ENCODE results near the gene ARID1B. TPM values are rescaled to one million over a fixed set of nuclear protein-coding genes. Genes with fewer than 3 reads are reported as not detected.

ARID1B gene
- total RNA-seq, 2 donors from 2014 or later, result 43.9 to 44.6 TPM

DNA sequence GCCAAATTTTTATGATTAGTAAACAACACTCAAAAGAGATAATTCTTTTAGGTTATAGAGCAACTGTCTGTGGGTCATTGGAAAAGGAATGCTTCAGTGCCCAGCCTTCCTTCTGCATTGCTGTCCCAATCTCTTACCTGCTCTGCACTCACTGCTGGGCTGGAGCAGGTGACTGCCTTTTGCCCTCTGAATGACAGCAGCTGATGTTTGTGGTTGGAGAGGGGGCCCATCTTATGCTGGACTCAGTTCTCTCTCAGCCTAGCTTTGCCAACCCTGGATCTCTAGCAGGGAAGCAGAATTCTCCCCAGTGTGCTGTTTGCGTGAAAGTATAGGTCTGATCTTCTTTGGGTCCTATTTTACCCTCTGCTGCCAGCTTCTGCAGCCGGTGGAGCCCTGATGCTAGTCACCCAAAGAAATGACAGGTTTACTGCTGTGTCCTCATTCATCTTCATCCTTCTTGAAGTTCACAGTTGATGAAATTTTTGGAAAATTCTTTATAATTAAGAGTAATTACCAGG lies 193.5 kb downstream of the ARID1B start:
- no peak for TF ChIP-seq CTCF (IDR thresholded peaks at IDR 0.05)
- no peak overlapping the region for H3K27ac ChIP-seq
- H3K27me3 ChIP-seq, result no peaks in the 10 kb centered on the region
- no peaks in the 10 kb centered on the region for H3K9me3 ChIP-seq
- DNase-seq (ENCODE audit: low spot score), result no peak
- H3K4me1 ChIP-seq, result peaks cover 0 to 57% of the 10 kb centered on the region in 2 donors
- no peaks in the 10 kb centered on the region for H3K36me3 ChIP-seq
- H3K4me3 ChIP-seq, result no peak overlapping the region

GRCh38 chr6:156971153-156971885 lies 194.1 kb downstream of the ARID1B start:
- Histone ChIP-seq H3K4me3 (no peak overlapping the region), H3K9me3 (no peaks in the 10 kb centered on the region), H3K27me3 (no peaks in the 10 kb centered on the region), H3K36me3 (no peaks in the 10 kb centered on the region), H3K4me1 (peaks cover 0 to 64% of the 10 kb centered on the region in 2 donors), H3K27ac (no peak overlapping the region)
- TF ChIP-seq CTCF (IDR thresholded peaks at IDR 0.05), result no peak
- DNase-seq (ENCODE audit: low spot score), result no peak

DNA sequence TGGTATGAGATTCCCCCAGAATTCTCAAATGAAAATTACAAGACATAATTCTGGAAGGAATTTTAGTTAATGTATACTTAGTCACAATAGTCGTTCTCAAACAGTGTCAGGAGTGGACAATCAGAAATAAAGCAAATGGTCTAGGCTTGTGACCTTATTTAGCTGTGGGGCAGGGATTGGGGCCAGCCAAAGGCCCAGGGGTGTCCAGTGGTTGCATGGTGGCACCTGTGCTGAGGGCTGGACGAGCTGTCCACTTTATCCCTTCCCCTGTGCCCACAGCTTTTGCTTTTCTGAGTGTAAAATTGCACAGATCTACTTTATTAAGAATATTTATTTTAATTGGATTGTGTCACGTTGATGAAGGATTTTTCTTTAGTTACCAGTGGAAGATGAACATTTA lies 195.0 kb downstream of the ARID1B start:
- Histone ChIP-seq H3K4me1 (peaks cover 0 to 69% of the 10 kb centered on the region in 2 donors), H3K27ac (no peak overlapping the region)

DNA sequence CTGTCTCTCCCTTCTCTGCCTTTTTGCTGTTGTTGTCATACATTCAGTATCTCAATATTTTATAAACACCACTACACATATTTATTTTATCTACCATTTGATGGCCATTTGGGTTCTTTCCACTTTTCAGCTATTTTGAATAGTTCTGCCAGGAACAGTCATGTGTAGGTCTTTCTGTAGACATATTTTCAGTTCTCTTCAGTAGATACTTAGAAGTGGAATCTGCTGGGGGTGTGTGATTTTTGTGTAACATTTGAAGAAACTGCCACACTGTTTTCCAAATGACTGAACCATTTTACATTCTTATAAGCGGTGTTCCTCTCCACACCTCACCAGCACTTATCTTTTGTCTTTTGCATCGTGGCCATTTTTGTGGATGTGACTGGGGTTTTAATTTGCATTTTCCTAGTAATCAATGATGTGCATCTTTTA lies 197.7 kb downstream of the ARID1B start:
- H3K27me3 ChIP-seq, result no peaks in the 10 kb centered on the region
- H3K36me3 ChIP-seq, result no peaks in the 10 kb centered on the region
- H3K9me3 ChIP-seq, result no peaks in the 10 kb centered on the region
- H3K4me3 ChIP-seq, result no peak overlapping the region
- DNase-seq (ENCODE audit: low spot score), result no peak
- TF ChIP-seq CTCF (IDR thresholded peaks at IDR 0.05), result no peak
- H3K27ac ChIP-seq, result no peak overlapping the region
- H3K4me1 ChIP-seq, result peaks cover 0 to 74% of the 10 kb centered on the region in 2 donors

More for the DNA sequence above, 195.0 kb downstream of the ARID1B start:
- no peaks in the 10 kb centered on the region for H3K36me3 ChIP-seq
- H3K9me3 ChIP-seq, result no peaks in the 10 kb centered on the region
- no peak for DNase-seq (ENCODE audit: low spot score)
- TF ChIP-seq CTCF (IDR thresholded peaks at IDR 0.05), result no peak
- no peaks in the 10 kb centered on the region for H3K27me3 ChIP-seq
- no peak overlapping the region for H3K4me3 ChIP-seq

DNA sequence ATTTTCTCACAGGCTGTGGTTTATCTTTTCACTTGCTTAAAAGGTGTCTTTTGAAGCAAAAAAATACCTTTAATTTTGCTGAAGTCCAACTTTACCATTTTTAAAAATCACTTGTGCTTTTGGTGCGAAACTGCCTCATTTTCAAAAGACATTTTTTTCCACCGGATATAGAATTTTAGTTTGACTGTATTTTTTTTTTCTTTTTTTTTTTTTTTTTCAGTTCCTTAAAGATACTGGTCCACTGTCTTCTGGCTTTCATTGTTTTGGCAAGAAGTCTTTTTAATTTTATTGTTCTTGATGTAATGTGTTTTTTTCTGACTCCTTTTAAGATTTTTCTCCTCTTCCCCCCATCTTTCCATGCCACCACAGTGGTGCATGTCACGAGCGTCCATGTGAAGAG lies 198.2 kb downstream of the ARID1B start:
- H3K9me3 ChIP-seq, result no peaks in the 10 kb centered on the region
- H3K36me3 ChIP-seq, result no peaks in the 10 kb centered on the region
- no peak for TF ChIP-seq CTCF (IDR thresholded peaks at IDR 0.05)
- no peak for DNase-seq (ENCODE audit: low spot score)
- no peaks in the 10 kb centered on the region for H3K27me3 ChIP-seq
- H3K4me3 ChIP-seq, result no peak overlapping the region
- no peak overlapping the region for H3K27ac ChIP-seq
- peaks cover 0 to 72% of the 10 kb centered on the region in 2 donors for H3K4me1 ChIP-seq
